HG02870 (cell line): ENCODE data around the gene MCM5.
"Not testable (repeated sequence)": the region's sequence is repeated elsewhere in the genome, so short reads cannot be mapped to it uniquely, and the experiment has no call there.

ENCODE experiments used
- ATAC-seq: cut with Tn5 transposase; IDR thresholded peaks from one replicate; pipeline ENCODE4 v1.9.1; 2021; ENCODE audit warnings: mild to moderate bottlenecking, moderate library complexity; ENCODE audit not compliant: unreplicated experiment

The MCM5 gene

DNA sequence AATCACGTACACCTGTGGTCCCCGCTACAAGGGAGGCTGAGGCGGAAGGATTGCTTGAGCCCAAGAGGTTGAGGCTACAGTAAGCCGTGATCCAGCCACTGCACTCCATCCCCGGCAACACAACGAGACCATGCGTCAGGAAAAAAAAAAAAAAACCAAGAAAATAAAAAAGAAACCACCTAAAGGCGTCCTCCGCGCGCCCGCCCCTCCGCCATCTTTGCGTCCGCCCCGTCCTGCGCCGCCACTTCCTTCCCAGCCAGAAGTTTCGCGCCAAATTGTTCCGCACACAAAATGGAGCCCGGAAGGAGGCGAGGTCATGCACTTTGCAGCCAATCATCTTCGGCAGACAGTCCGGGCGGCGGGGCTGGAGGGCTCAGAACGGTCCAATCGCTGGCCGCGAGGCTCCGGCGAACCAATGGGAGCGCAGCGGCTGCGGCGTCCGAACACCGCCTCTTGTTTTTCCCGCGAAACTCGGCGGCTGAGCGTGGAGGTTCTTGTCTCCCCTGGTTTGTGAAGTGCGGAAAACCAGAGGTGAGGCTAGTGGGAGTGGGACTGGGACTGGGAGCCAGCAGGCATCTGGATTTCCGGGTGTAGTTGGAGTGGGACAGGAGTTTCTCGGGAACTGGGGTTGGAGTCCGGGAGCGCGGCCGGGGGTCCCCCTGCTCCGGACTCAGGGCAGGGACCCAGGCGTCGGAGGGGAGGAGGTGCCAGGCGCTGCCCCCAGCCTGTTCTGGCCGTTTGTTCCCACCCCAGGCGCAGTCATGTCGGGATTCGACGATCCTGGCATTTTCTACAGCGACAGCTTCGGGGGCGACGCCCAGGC is at the start of gene MCM5:
Gene MCM5 (plus strand): TSS at position 463 of the 823 bp plus-strand sequence. CDS start 299 bp downstream, at position 762.
- peak; percentile 93 for ATAC-seq

DNA sequence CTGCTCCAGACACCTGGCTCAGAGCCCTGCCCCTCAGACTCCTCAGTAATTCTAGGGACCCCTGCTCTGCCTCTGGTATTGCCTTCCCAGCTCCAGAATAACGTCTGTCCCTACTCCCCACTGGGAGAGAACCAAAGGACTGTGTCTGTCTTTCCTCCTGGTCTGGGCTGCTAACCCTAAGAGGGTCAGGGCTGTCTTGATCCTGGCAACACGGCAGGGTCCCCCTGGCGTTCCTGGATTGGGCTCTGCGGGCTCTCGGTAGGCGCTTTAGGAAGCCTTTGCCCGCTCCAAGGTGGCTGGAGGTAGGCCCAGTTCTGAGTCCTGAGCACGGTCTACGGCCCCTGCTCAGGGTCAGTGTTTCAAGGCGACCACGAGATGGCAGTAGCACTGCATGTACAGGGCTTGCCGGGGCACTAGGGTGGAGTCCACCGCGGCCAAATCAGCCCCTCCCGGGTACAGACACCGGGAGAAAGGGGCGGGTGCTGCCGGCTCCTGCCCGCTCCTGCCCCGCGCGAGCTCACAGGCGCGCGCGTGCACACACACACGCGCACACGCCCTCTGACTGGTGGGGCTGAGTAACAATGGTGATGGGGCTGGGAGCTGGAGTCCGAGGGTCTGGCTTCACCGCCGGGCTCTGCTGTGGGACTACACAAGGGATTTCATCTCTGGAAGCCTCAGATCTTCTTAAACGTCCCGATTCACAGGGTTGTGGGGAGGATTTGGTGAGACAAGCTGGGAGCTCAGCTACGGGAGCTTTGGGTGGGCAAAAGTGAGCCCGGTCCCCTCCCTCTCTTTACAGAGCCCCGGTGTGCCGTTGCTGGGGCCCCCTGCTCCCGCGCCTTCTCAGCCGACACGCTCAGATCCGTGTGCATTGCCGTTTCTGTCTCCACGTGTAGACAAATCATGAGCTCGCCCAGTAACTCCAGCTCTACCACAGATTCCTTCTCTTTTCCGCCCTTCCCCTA is 49.1 kb upstream of the MCM5 start:
- ATAC-seq, result peak; percentile 82

DNA sequence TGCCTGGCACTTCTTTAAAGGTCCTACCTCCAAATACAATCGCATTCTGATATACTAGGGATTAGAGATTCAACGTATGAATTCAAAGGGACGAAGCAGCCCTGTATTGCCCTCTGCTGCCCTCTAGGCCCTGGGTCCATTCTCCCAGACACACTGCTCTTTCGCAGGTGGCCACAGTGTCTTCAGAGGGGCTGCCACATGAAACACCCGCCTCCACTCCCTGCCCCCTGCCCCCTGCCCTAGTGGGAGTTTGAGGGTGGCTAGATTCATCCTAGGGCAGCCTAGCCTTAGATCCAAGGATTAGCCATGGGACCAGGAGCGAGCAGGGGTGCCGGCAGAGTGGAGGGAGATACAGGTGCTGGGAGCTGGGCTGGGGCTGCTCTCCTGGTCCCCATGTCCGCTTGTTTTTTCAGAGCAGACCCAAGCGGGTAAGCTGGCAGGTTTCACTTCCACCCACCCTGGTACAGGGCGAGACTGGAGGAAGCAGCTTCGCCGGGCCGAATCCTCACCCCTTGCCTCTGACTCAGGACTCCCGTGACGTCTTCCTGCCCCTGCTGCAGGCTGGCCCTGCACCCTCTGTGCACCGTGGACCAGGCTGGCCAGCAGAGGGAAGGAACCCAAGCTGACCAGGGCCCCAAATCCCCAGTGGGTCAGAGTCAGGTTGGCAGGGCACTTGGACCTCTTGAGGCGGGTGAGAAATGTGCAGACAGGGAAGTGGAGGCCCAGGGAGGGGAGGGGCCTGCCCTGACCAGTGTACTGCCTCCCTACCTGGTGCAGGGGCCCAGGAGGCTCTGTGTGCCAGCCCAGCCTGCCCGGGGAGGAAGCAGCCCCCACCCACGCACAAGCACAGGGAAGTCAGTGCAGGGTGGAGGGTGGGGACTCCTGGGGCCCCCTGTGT is 47.5 kb upstream of the MCM5 start:
- no peak for ATAC-seq

DNA sequence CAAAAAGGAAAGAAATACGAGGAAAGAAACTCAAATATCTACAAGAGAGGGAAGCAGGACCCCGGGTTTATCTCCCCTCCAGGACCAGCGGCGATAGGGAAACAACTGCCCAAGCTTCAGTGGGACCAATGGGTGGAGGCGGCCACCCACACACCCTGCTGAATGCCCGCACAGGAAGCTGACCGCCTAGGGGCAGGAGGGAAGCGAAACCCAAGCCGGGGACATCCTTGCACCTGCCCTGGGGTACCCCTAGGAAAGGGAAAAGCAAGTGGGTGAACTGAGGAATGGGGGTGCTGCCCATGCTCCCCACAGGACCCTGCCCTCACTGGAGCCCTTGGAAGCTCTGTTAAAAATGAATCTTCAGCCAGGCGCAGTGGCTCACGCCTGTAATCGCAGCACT is 46.6 kb upstream of the MCM5 start:
- ATAC-seq, result no peak

DNA sequence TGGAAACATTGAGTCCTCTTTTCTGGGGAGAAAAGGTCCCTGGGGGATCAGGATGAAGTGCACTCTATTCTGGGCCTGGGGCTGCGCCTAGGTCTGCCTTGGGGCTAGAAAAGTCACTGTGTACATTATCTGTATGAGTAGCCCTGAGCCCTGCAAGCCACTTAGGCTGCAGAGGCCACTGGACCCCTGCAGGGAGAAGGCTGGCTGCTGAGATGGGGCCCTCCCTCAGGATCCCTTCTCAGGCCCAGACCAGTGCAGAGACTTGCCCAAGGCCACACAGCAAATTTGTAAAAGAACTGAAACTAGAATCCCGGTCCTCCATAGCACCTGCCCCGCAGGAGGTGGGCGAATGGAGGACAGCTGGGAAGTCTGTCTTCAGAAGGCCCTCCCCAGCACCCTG is 45.9 kb upstream of the MCM5 start:
- no peak for ATAC-seq

DNA sequence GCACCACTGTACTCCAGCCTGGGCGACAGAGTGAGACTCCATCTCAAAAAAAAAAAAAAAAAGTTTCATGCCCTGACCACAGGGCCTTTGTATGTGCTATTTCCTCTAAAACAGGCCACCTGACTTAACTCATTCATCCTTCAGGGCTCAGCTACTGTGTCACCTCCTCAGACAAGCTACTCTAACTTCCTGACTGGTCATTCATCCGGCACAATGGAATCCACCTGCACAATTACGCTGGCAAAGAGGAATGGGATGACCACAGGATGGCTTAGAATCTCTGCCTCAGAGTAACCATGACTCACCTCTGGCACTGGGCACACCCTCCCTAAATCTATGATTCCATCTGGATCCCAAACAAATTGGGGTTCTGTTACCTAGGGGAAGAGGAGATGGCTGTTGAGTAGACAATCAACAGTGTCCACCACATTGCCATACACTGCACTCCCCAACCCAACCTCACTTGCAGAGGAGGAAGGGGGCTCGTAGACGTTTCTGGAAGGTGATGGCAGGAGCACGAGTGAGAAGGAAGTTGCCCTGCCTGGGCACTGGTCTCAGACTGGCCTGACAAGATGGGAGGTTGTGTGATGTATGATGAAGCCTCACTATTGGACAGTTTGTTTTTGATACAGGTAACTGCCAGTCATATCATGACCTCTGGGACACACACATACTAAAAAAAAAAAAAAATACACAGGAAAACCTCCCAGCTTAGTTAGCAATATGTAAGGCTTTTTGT is 41.9 kb upstream of the MCM5 start:
- ATAC-seq, result no peak

DNA sequence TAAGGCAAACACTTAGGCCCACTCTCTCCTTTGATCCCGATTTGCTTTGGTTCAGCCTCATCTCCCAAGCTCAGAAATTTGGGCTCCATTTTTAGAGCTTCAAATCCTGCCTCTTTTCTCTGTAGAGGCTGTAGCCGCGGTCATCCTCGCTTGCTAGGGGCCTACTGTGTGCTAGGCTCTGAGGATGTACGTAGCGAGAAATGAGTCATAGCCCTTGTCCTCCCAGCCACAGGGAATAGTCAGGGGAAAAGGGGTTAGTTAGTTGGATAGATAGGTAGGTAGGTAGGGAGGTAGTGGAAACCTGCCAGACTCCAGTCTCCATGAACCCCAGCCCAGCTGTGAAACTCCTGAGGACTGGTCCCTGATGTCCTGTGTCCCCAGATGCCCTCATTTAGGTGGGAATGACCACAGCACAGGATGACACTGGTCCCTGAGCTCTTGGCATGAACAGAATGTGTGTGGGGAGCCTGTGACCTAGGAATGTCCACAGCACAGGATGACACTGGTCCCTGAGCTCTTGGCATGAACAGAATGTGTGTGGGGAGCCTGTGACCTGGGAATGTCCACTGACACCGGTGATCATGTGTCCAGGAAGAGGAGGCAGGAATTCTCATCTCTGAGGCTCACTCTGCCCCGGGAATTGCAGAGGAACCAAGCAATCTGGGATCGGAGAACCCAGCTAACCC is 40.4 kb upstream of the MCM5 start:
- ATAC-seq, result no peak

GRCh38 chr22:35361001-35361558 is 38.9 kb upstream of the MCM5 start:
- no peak for ATAC-seq

DNA sequence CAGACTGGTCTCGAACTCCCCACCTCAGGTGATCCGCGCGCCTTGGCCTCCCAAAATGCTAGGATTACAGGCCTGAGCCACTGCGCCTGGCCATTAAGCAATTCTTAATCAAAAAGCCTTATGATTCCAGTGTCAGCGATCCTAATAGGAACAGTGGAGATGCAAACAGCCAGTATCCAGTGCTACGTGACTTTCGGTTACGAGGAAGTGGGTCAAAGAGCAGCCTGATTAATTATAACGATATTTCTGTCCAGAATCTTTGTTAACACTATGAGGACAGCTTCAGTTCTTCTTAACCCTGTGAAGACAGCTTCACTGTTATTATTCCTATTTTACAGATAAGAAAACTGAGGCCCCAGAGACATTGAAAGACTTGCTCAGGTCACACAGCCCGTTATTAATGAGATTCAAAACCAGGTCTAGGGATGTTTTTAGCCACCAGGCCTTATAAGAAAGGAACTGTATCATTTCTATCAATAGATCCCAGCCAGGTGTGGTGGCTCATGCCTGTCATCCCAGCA is 36.3 kb upstream of the MCM5 start:
- ATAC-seq, result no peak

GRCh38 chr22:35364230-35364629 is 35.7 kb upstream of the MCM5 start:
- ATAC-seq, result not testable (repeated sequence)

GRCh38 chr22:35367331-35367886 is 32.5 kb upstream of the MCM5 start:
- ATAC-seq, result no peak

DNA sequence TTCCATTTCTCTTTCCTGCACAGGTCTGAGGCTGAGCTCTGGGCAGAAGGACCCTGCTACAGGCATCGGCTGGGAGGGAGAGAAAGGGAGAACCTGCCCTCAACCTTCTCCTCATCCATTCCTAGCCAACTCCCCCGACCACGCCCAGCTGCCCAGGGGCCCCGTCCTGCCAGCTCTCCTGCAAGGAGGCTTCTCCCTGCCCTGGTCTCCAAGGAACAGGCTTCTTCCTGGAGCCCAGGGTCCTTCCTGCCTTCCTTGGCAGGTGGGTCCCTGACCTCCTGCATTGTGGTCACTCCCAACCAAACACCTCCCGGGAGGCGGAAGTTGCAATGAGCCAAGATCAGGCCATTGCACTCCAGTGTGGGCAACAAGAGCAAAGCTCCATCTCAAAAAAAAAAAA is 31.6 kb upstream of the MCM5 start:
- no peak for ATAC-seq

DNA sequence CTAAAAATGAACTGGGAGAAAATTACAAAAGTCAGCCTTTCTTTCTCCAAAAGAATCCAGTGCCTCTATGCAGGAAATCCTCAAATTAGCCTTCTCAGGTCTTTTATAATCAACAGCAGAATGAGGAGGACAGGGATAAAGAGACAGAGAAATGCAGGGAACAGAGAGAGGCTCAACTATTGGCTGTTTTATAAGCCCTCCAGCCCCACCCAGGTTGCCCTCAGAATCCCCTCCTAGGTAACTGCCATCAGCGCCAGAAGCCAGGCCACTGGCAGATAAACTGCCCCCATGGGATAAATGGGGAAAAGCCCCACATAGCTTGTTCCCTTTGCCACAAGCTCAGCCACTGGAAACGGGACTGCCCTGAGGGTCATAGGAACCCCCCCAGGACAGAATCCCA is 29.9 kb upstream of the MCM5 start:
- ATAC-seq, result no peak

- no peak for ATAC-seq
Measured at GRCh38 chr22:35373781-35374180, 26.2 kb upstream of the MCM5 start.

DNA sequence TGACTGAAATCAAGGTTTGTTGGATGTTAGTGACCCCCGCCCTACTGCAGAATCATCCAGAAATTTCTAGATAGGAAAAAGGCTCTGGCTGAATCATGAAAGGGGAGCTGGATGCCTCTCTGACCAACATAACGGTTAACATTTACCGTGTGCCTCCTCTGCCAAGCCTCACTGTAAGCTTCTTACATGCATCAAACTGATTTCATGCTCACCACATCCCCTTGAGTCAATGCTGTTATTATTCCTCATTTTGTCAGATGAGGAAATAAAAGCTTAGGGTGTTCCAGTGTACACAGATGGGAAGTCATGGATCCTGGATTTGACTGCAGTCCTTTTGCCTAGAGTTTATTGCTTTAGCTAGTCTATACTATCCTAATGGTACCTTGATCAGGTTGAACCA is 24.9 kb upstream of the MCM5 start:
- no peak for ATAC-seq

DNA sequence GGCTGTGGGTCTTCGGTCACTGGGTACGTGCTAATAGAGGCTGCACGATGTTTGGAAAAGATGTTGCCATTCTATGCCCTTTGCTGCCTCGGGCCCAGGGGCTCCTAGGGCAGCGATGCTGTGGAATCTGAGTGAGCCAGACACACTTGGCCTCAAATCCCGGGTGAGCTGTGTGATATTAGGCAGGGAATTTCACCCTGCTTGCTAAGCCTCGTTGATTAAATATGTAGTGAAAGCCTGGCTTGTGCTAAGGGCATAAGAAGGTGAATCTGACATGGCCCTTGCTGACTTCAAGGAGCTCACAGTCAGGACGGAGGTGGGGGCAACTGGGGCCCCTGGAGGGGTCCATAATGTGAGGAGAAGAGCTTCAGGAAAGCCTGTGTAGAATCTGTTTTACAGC is 24.4 kb upstream of the MCM5 start:
- no peak for ATAC-seq

GRCh38 chr22:35376728-35377472 is 23.0 kb upstream of the MCM5 start:
- peak; percentile 62 for ATAC-seq

DNA sequence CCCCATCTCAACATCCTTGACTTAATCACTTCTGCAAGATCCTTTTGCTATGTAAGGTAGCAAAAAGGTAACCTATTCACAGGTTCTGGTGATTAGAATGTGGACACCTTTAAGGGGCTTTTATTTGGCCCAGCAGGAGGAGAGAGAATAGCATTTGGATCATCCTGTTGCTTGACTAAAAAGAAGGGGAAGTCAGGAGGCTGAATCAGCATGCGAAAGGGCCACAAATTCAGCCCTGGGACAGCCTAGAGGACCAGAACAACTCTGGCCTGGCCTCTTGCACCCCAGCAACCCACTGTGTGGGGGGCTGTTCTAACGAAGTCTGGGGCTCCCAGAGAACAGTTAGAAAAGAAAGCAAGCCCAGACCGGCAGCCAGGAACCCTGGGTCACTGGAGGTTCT is 22.2 kb upstream of the MCM5 start:
- ATAC-seq, result no peak
